Ascending aorta (tissue), 2 donors: ENCODE data around the gene RIMS1. TPM values are rescaled to one million over a fixed set of nuclear protein-coding genes. Genes with fewer than 3 reads are reported as not detected.

Experiments
- DNase-seq, 2 donors: peaks; one replicate each; pipeline ENCODE4 v3.0.0-alpha.2; 2019; ENCODE audit warnings: low spot score in 2 of 2
- H3K27ac ChIP-seq, 2 donors: fragments of 200-600 bp; sonication (generic); one replicate each; pipeline ENCODE4 v1.5.1; 2016 to 2017; ENCODE audit warnings: mild to moderate bottlenecking in 1 of 2
- H3K27me3 ChIP-seq: fragments of 200-600 bp; sonication (generic); one replicate; pipeline ENCODE4 v1.5.1; 2017
- H3K36me3 ChIP-seq, 2 donors: fragments of 200-600 bp; sonication (generic); one replicate each; pipeline ENCODE4 v1.5.1; 2016
- H3K4me1 ChIP-seq, 2 donors: fragments of 200-600 bp; sonication (generic); one replicate each; pipeline ENCODE4 v1.5.1; 2016 to 2017; ENCODE audit warnings: mild to moderate bottlenecking in 1 of 2
- H3K4me3 ChIP-seq, 2 donors: fragments of 200-600 bp; sonication (generic); one replicate each; pipeline ENCODE4 v1.5.1; 2016 to 2017; ENCODE audit warnings: mild to moderate bottlenecking in 1 of 2
- H3K9me3 ChIP-seq, 2 donors: fragments of 200-600 bp; sonication (generic); one replicate each; pipeline ENCODE4 v1.5.1; 2016
- intact Hi-C: fragments of 100-400 bp; cut with DNase I; formaldehyde crosslinking; loops from one replicate; pipeline ENCODE4 v1.15.1; 2023
- total RNA-seq: library from RNA; depleted of rRNA; stranded (reverse); fragments of >200 nt; gene quantifications from one replicate; pipeline ENCODE4 v1.1.0, GENCODE V29; 2016
- TF ChIP-seq, protein P1 (sequence below), 3 experiments: fragments of 200-600 bp in 2 of 3; fragments of 450-650 bp in 1 of 3; sonication (generic) in 2 of 3; IDR thresholded peaks; one replicate each; pipeline ENCODE4 v1.5.1; 2016 to 2019; ENCODE audit warnings: antibody characterized with exemption in 3 of 3, mild to moderate bottlenecking in 1 of 3, moderate library complexity in 1 of 3

Gene RIMS1
- total RNA-seq, 1 donor from 2014 or later, result not detected

DNA sequence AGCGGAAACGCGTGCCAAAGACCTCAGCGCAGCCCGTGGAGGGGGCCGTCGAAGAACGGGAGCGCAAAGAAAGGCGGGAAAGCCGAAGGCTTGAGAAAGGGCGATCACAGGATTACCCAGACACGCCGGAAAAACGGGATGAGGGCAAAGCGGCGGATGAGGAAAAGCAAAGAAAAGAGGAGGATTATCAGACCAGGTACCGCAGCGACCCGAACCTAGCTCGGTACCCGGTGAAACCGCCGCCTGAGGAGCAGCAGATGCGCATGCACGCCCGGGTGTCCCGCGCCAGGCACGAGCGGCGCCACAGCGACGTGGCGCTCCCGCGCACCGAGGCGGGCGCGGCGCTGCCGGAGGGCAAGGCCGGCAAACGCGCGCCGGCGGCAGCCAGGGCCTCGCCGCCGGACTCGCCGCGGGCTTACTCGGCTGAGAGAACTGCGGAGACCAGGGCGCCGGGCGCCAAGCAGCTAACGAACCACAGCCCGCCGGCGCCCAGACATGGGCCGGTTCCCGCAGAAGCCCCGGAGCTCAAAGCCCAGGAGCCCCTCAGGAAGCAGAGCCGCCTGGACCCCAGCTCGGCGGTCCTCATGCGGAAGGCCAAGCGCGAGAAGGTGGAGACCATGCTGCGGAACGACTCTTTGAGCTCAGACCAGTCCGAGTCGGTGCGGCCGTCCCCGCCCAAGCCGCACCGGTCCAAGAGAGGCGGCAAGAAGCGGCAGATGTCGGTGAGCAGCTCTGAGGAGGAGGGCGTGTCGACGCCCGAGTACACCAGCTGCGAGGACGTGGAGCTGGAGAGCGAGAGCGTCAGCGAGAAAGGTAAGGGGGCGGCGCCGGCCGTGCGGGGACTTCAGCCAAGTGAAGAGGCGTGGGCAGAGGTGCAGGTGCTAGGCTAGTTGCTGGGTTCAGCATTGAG lies 296.2 kb downstream of the RIMS1 start:
- DNase-seq, result no peak
- peak overlapping the region; percentile 55 to 71 for H3K4me3 ChIP-seq
- H3K9me3 ChIP-seq, result no peaks in the 10 kb centered on the region
- no peaks in the 10 kb centered on the region for H3K27me3 ChIP-seq
- peaks cover 0 to 4% of the 10 kb centered on the region in 2 donors for H3K4me1 ChIP-seq
- H3K27ac ChIP-seq, result no peak overlapping the region
- H3K36me3 ChIP-seq, result no peaks in the 10 kb centered on the region
- intact Hi-C loops, result no loop called here
- TF ChIP-seq, protein P1, sequence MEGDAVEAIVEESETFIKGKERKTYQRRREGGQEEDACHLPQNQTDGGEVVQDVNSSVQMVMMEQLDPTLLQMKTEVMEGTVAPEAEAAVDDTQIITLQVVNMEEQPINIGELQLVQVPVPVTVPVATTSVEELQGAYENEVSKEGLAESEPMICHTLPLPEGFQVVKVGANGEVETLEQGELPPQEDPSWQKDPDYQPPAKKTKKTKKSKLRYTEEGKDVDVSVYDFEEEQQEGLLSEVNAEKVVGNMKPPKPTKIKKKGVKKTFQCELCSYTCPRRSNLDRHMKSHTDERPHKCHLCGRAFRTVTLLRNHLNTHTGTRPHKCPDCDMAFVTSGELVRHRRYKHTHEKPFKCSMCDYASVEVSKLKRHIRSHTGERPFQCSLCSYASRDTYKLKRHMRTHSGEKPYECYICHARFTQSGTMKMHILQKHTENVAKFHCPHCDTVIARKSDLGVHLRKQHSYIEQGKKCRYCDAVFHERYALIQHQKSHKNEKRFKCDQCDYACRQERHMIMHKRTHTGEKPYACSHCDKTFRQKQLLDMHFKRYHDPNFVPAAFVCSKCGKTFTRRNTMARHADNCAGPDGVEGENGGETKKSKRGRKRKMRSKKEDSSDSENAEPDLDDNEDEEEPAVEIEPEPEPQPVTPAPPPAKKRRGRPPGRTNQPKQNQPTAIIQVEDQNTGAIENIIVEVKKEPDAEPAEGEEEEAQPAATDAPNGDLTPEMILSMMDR (IDR thresholded peaks at IDR 0.05), result no peak

DNA sequence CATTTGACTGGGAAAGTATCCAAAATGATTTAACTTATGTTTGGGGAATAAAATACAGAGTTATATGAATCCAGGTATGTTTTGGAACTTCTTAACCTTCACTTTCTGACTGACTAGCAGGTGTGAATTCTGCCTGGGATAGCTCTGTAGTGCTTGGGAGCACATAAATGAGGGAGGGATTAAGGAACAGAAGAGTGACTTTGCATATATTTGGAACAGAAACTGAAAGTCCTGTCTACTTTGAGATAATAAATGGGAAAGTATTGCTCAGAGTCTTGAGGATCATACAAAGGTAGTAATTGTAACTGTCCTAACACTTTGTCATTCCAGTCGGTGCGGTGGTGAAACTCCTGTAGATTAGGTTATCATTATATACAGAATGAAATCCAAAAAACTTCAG lies 317.6 kb downstream of the RIMS1 start:
- no peak overlapping the region for H3K27ac ChIP-seq
- DNase-seq, result no peak
- no peak overlapping the region for H3K4me3 ChIP-seq
- no peaks in the 10 kb centered on the region for H3K9me3 ChIP-seq
- TF ChIP-seq, protein P1 (IDR thresholded peaks at IDR 0.05), result no peak
- H3K27me3 ChIP-seq, result no peaks in the 10 kb centered on the region
- H3K36me3 ChIP-seq, result no peaks in the 10 kb centered on the region
- no peaks in the 10 kb centered on the region for H3K4me1 ChIP-seq
- intact Hi-C loops, result no loop called here

DNA sequence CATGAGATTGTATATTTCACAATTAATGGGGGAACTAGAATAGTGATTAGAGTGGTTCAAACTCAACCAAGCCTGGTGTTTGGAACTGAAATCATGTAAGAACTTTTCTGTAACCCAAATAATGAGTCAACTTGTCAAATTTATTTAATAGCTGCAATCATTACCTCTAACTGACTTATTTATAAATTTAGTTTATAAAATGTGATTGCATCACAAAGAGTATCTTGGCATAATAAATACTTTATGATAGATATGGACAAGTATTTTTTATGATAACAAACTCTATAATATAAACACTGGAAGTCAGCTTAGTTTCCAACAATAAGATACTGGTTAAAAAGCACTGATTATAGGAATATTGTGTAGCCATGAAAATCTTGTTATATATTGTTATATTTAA lies 319.1 kb downstream of the RIMS1 start:
- intact Hi-C loops, result no loop called here
- TF ChIP-seq, protein P1 (IDR thresholded peaks at IDR 0.05), result no peak
- H3K27me3 ChIP-seq, result no peaks in the 10 kb centered on the region
- no peaks in the 10 kb centered on the region for H3K9me3 ChIP-seq
- no peak overlapping the region for H3K27ac ChIP-seq
- H3K4me3 ChIP-seq, result no peak overlapping the region
- H3K4me1 ChIP-seq, result no peaks in the 10 kb centered on the region
- no peak for DNase-seq
- no peaks in the 10 kb centered on the region for H3K36me3 ChIP-seq

DNA sequence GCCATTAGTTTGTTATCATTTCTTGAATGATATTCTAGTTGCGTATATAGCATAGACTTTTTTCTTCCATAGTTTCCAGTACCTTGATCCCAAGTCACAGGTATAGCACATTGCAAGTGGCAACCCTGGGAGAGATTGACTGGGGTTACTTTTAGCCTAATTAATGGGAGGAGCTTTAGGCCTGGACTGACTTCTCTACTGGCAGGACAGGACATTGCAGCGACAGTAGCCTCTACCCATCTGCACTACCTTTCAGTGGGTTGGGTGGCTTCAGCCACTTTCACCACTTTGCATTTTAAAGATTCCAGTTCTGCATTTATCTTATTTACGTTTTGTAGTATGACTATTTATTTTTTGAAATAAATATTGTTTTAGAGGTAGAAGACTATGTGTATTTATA lies 320.3 kb downstream of the RIMS1 start:
- Histone ChIP-seq H3K27ac (no peak overlapping the region), H3K36me3 (no peaks in the 10 kb centered on the region), H3K4me3 (no peak overlapping the region), H3K9me3 (no peaks in the 10 kb centered on the region), H3K27me3 (no peaks in the 10 kb centered on the region), H3K4me1 (no peaks in the 10 kb centered on the region)
- intact Hi-C loops, result no loop called here
- DNase-seq, result no peak
- TF ChIP-seq, protein P1 (IDR thresholded peaks at IDR 0.05), result no peak

DNA sequence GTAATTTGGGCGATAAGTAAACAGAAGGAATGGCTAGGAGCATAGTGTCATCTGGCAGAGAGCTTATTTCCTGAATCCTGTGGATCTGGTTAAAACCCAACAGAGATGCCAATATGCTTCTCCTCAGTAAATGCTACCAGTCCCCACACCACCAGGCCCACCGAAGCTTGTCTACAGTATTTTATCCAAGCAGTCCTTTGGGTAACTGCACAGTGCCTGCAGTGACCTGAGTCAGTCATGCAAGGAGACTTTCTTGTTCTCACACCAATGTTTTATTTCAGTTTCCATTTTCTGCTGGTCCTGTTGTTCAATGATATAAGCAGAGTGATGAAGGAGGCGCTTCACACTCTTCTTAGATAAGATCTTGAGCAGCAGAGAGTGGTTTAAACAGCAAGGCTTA lies 326.3 kb downstream of the RIMS1 start:
- DNase-seq, result no peak
- Histone ChIP-seq H3K36me3 (no peaks in the 10 kb centered on the region), H3K4me1 (no peaks in the 10 kb centered on the region), H3K27ac (no peak overlapping the region), H3K9me3 (no peaks in the 10 kb centered on the region), H3K27me3 (no peaks in the 10 kb centered on the region), H3K4me3 (no peak overlapping the region)
- intact Hi-C loops, result no loop called here
- TF ChIP-seq, protein P1 (IDR thresholded peaks at IDR 0.05), result no peak
